Right renal pelvis (tissue), 4 donors: ENCODE results near the gene TAF3. TPM values are rescaled to one million over a fixed set of nuclear protein-coding genes. Genes with fewer than 3 reads are reported as not detected.

Source experiments
- DNase-seq, 4 donors: peaks; one replicate each; pipeline ENCODE4 v3.0.0-alpha.2; 2013; ENCODE audit warnings: low read depth in 4 of 4, low spot score in 3 of 4, missing footprints in 1 of 4
- polyA plus RNA-seq, 4 donors: library from polyadenylated mRNA; unstranded; fragments of 120-200 nt; gene quantifications; one replicate each; pipeline ENCODE4 v1.2.1, GENCODE V29; 2013; ENCODE audit not compliant: insufficient read length in 4 of 4

The TAF3 gene
- polyA plus RNA-seq, 4 donors: 10.8 to 13.0 (median 11.3) TPM

- no peak for DNase-seq
These were observed 99.4 kb downstream of the TAF3 start for GRCh38 chr10:7917736-7918135.

GRCh38 chr10:7922707-7923106 is 104.4 kb downstream of the TAF3 start:
- DNase-seq: no peak

GRCh38 chr10:7928536-7928935 is 110.2 kb downstream of the TAF3 start:
- DNase-seq: no peak

- DNase-seq: peak in 1 of 4 donors; percentile 13
These were observed 114.2 kb downstream of the TAF3 start for GRCh38 chr10:7932301-7933036.

GRCh38 chr10:7933262-7933661 is 115.0 kb downstream of the TAF3 start:
- no peak for DNase-seq

GRCh38 chr10:7933757-7934156 is 115.5 kb downstream of the TAF3 start:
- DNase-seq: no peak

GRCh38 chr10:7937315-7937945 is 119.1 kb downstream of the TAF3 start:
- DNase-seq: no peak

- DNase-seq: no peak
These were observed 123.3 kb downstream of the TAF3 start for GRCh38 chr10:7941576-7941975.

GRCh38 chr10:7942316-7942715 is 124.0 kb downstream of the TAF3 start:
- no peak for DNase-seq

GRCh38 chr10:7942859-7943258 is 124.6 kb downstream of the TAF3 start:
- no peak for DNase-seq

GRCh38 chr10:7944215-7944480 is 125.8 kb downstream of the TAF3 start:
- DNase-seq: no peak

- no peak for DNase-seq
These were observed 126.2 kb downstream of the TAF3 start for GRCh38 chr10:7944537-7944936.

- no peak for DNase-seq
These were observed 126.7 kb downstream of the TAF3 start for GRCh38 chr10:7945034-7945433.

GRCh38 chr10:7945469-7946187 is 127.3 kb downstream of the TAF3 start:
- no peak for DNase-seq

- DNase-seq: no peak
These were observed 130.2 kb downstream of the TAF3 start for GRCh38 chr10:7948371-7949000.

GRCh38 chr10:7950981-7951847 is 132.9 kb downstream of the TAF3 start:
- no peak for DNase-seq

- no peak for DNase-seq
These were observed 134.0 kb downstream of the TAF3 start for GRCh38 chr10:7952266-7952665.

GRCh38 chr10:7953447-7953846 is 135.1 kb downstream of the TAF3 start:
- DNase-seq: no peak

GRCh38 chr10:7955446-7955845 is 137.1 kb downstream of the TAF3 start:
- DNase-seq: no peak

- no peak for DNase-seq
These were observed 138.2 kb downstream of the TAF3 start for GRCh38 chr10:7956508-7956907.

- no peak for DNase-seq
These were observed 139.3 kb downstream of the TAF3 start for GRCh38 chr10:7957591-7957990.
